Measurements from ENCODE around the gene COX7A2L. TPM values are rescaled to one million over a fixed set of nuclear protein-coding genes. Genes with fewer than 3 reads are reported as not detected.
A peak's percentile ranks its signal among the peaks of the same experiment; 100 is the strongest.
"Not testable (repeated sequence)": the region's sequence is repeated elsewhere in the genome, so short reads cannot be mapped to it uniquely, and the experiment has no call there.

COX7A2L gene
- total RNA-seq = 147 and 150 TPM in 2 replicates

DNA sequence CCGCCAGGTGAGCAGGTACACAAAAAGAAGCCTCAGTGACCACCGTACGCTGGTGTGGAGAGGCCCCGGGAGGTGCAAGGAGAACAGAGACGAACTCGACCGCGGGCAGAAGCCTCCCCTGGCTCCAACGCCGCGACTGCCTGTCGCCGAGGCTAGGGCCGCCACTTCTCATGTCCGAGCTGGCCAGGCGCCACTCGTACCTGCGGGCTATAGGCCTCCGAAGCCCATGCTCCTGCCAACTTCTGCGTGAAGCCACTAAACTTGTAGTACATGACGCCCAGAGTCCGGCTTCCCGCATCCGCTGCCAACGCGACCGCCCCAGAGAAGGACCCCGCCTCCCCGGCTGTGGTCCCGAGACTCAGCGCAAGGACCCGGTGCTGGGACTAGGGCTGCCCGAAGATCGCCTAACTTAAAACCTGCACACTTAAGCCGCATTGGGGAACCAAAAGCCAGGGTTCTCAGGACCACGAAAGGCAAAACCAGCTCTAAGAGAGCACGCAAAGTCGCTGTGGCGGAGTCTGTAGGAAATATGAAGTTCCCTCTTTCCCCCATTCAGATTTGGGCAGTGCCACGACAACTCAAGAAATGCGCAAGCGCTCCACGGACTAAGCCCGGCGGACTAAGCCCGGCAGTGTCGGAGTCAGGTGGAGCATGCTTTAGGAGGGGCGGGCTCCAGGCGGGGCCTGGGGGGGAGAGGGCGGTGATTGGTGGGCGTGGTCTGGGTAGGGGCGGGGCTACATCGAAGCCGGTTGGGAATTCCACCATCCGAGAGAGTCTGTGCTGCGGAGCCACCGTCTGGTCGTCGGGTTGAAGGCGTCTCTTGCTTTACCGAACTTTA, at the start of gene COX7A2L:
Gene COX7A2L (minus strand): TSS at position 328 of the 838 bp plus-strand sequence. CDS start 56 bp downstream, at position 272.
- H3K4me3 ChIP-seq (ENCODE audit: low read depth, low read length) = peak within 1 kb of the TSS; percentile 91
- TF ChIP-seq, protein P1, sequence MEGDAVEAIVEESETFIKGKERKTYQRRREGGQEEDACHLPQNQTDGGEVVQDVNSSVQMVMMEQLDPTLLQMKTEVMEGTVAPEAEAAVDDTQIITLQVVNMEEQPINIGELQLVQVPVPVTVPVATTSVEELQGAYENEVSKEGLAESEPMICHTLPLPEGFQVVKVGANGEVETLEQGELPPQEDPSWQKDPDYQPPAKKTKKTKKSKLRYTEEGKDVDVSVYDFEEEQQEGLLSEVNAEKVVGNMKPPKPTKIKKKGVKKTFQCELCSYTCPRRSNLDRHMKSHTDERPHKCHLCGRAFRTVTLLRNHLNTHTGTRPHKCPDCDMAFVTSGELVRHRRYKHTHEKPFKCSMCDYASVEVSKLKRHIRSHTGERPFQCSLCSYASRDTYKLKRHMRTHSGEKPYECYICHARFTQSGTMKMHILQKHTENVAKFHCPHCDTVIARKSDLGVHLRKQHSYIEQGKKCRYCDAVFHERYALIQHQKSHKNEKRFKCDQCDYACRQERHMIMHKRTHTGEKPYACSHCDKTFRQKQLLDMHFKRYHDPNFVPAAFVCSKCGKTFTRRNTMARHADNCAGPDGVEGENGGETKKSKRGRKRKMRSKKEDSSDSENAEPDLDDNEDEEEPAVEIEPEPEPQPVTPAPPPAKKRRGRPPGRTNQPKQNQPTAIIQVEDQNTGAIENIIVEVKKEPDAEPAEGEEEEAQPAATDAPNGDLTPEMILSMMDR (conservative IDR thresholded peaks at IDR 0.05; ENCODE audit: low read depth, low read length) = peak; percentile 40
- DNase-seq (ENCODE audit: low read depth) = peak; percentile 81

DNA sequence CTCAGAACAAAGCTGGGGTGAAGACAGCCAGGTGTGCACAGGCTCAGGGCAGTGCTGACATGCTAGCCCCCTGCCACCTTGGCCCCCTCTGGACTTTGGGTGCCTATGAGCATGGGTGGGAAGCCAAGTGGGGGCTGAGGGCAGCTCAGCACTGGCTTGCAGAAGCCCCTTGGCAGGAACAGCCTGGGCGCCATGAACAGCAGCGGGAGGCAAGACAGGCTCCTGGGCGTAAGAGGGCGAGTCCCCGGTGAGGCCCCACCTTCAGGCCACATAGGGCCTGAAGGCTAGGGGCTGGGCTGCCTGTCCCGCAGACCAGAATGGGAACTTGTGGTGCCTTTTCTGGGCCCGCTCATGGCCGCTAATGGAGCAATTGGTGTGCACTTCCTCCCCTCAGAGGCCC, 47.0 kb upstream of the COX7A2L start:
- TF ChIP-seq, protein P1 (conservative IDR thresholded peaks at IDR 0.05; ENCODE audit: low read depth, low read length) = no peak
- no peak for DNase-seq (ENCODE audit: low read depth)
- no peak overlapping the region for H3K4me3 ChIP-seq (ENCODE audit: low read depth, low read length)

DNA sequence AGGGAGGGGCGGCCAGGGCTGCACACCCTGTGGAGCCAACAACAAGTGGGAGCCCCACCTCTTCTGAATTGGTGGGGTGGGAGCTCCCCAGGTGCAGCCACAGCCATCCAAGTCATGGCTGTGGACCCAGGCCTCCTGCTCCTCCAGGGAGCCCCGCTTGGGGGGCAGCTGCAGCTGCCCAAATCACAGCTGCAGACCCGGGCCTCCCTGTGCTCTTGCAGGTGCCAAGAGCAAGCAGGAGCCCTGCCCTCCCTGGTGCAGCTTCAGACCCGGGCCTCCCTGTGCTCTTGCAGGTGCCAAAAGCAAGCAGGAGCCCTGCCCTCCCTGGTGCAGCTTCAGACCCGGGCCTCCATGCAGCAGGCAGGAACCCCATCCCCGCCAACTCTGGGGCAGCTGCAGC, 46.5 kb upstream of the COX7A2L start:
- no peak overlapping the region for H3K4me3 ChIP-seq (ENCODE audit: low read depth, low read length)
- DNase-seq (ENCODE audit: low read depth) = no peak
- TF ChIP-seq, protein P1 (conservative IDR thresholded peaks at IDR 0.05; ENCODE audit: low read depth, low read length) = no peak

GRCh38 chr2:42404676-42405075, 43.7 kb upstream of the COX7A2L start:
- H3K4me3 ChIP-seq (ENCODE audit: low read depth, low read length) = no peak overlapping the region
- TF ChIP-seq, protein P1 (conservative IDR thresholded peaks at IDR 0.05; ENCODE audit: low read depth, low read length) = no peak
- DNase-seq (ENCODE audit: low read depth) = no peak

DNA sequence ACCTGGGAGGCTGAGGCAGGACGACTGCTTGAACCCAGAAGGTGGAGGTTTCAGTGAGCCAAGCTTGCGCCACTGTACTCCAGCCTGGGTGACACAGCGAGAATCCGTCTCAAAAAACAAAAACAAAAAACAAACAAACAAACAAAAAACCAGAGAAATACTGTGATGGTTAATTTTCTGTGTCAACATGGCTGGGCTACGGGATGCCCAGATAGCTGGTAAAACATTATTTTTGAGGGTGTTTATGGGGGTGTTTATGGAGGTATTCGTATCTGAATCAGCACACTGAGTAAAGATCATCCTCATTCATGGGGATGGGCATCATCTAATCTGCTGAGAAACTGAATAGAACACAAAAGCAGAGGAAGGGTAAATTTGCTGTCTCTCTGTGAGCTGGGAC, 40.8 kb upstream of the COX7A2L start:
- no peak for DNase-seq (ENCODE audit: low read depth)
- no peak overlapping the region for H3K4me3 ChIP-seq (ENCODE audit: low read depth, low read length)
- TF ChIP-seq, protein P1 (conservative IDR thresholded peaks at IDR 0.05; ENCODE audit: low read depth, low read length) = no peak

DNA sequence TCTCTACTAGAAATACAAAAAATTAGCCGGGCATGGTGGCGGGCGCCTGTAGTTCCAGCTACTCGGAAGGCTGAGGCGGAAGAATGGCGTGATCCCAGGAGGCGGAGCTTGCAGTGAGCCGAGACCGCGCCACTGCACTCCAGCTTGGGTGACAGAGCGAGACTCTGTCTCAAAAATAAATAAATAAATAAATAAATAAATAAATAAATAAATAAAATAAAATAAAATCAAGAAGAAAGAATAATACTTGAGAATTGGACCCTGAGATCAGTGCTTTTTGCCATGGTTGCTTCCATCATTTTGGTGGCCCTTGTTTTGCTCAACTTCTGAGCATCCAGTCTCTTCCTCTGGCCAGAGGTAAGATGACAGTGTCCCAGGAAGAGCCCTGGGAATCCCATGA, 37.0 kb upstream of the COX7A2L start:
- not testable (repeated sequence) for DNase-seq (ENCODE audit: low read depth)

GRCh38 chr2:42393320-42393719, 32.3 kb upstream of the COX7A2L start:
- DNase-seq (ENCODE audit: low read depth); H3K4me3 ChIP-seq (ENCODE audit: low read depth, low read length): not testable (repeated sequence)

More for the DNA sequence above, 37.0 kb upstream of the COX7A2L start:
- H3K4me3 ChIP-seq (ENCODE audit: low read depth, low read length) = not testable (repeated sequence)

DNA sequence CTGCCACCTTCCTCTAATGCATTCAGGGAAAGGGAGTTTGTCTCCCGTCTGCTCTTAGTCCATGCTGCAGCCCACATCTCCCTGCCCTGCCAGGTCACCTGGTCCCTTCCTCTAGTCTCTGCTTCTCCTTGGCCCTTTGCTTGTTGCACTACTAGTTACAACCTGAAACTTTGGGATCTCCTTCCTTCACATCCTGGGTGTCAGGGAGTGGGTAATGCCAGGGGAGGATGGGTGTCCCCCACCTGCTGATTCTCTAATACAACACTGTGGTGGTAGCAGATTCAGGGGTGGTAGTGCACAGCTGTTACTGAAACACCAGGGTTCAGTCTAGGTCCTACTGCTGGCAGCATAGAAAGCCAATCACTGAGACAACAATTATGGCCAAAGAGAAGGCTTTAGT, 31.2 kb upstream of the COX7A2L start:
- H3K4me3 ChIP-seq (ENCODE audit: low read depth, low read length) = no peak overlapping the region
- TF ChIP-seq, protein P1 (conservative IDR thresholded peaks at IDR 0.05; ENCODE audit: low read depth, low read length) = no peak
- DNase-seq (ENCODE audit: low read depth) = no peak

Measured in epithelial cell of proximal tubule (primary cell).